ENCODE results near the gene LRRC42.

The LRRC42 gene

GRCh38 chr1:53946252-53947171, at the start of gene LRRC42:
Gene LRRC42, plus strand, starts transcription at chr1:53946350. Its CDS starts 5,650 bp downstream, at chr1:53952000.
- DNase-seq, result no peak

- DNase-seq, result peak; percentile 43
Observed at GRCh38 chr1:53896635-53897229, 49.4 kb upstream of the LRRC42 start.

- DNase-seq, result peak; percentile 69
Observed at GRCh38 chr1:53899206-53899628, 46.9 kb upstream of the LRRC42 start.

GRCh38 chr1:53899708-53900107, 46.4 kb upstream of the LRRC42 start:
- no peak for DNase-seq

- no peak for DNase-seq
Observed at GRCh38 chr1:53902235-53903138, 43.7 kb upstream of the LRRC42 start.

- no peak for DNase-seq
Observed at GRCh38 chr1:53905509-53905908, 40.6 kb upstream of the LRRC42 start.

GRCh38 chr1:53906121-53906520, 40.0 kb upstream of the LRRC42 start:
- DNase-seq, result no peak

- DNase-seq, result no peak
Observed at GRCh38 chr1:53909946-53910345, 36.2 kb upstream of the LRRC42 start.

- DNase-seq, result no peak
Observed at GRCh38 chr1:53911442-53911841, 34.7 kb upstream of the LRRC42 start.

GRCh38 chr1:53913352-53914033, 32.7 kb upstream of the LRRC42 start:
- DNase-seq, result no peak

GRCh38 chr1:53918343-53918742, 27.8 kb upstream of the LRRC42 start:
- no peak for DNase-seq

GRCh38 chr1:53919675-53920066, 26.5 kb upstream of the LRRC42 start:
- DNase-seq, result no peak

GRCh38 chr1:53927376-53927881, 18.7 kb upstream of the LRRC42 start:
- no peak for DNase-seq

GRCh38 chr1:53929246-53929960, 16.7 kb upstream of the LRRC42 start:
- DNase-seq, result no peak

- DNase-seq, result no peak
Observed at GRCh38 chr1:53930932-53931331, 15.2 kb upstream of the LRRC42 start.

- no peak for DNase-seq
Observed at GRCh38 chr1:53931523-53931922, 14.6 kb upstream of the LRRC42 start.

- DNase-seq, result no peak
Observed at GRCh38 chr1:53934170-53934765, 11.9 kb upstream of the LRRC42 start.

- no peak for DNase-seq
Observed at GRCh38 chr1:53936430-53936829, 9.7 kb upstream of the LRRC42 start.

- DNase-seq, result no peak
Observed at GRCh38 chr1:53938136-53938830, 7.9 kb upstream of the LRRC42 start.

- no peak for DNase-seq
Observed at GRCh38 chr1:53942127-53942957, 3.8 kb upstream of the LRRC42 start.

Measured in femur (tissue), 1 donor.